ENCODE measurements around the gene WDR1. TPM values are rescaled to one million over a fixed set of nuclear protein-coding genes. Genes with fewer than 3 reads are reported as not detected.

WDR1 gene
- total and polyA plus RNA-seq, 2 donors (not counting 1 experiment from before 2014, with no cell fraction given), result 331 to 751 TPM

DNA sequence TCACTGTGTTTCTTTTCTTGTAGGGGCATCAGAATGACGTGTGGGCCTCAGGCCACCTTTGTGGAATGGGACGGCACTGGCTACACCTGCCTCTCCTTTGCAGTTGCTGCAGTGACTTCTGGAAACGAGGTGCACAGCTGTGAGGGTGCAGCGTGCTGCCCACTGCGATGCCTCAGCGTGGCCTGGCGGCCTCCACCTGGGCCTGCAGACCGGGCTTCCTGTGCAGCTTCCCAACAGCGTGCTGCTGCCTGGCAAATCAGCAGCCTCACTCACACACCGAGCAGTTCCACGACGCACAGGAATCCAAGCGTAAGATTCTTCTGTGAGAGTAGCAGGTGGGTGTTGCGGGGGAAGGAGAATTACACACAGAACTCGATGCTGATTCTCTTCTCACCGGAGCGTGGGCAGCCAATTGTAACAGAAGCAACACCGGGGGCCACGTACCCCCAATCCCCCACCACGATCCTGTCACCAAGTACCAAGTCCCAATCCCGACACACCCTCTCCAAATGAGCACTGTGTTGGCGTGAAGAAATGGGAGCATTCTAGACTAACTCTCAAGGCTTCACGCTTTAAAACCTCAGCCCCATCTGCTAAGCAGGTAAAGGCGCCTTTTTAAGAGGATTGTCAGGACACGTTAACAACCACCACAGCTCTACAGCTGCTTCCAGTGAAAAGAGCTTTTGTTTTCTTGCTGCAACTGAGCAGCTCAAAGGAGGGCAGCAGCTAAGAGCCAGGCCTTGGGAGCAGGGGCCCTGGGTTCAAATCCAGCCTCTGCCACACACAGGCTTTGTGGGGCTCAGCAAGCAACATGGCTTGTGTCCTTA lies 16.9 kb downstream of the WDR1 start:
- Histone ChIP-seq H4K20me1 (ENCODE audit: control insufficient read depth, extremely low read depth, insufficient read depth, low read length) (no peaks in the 10 kb centered on the region), H3K27me3 (ENCODE audit: control insufficient read depth, insufficient read depth, low read length) (no peaks in the 10 kb centered on the region), H2AFZ (ENCODE audit: low read length) (no peak overlapping the region), H3K9me3 (ENCODE audit: control insufficient read depth, insufficient read depth, low read depth, low read length) (no peaks in the 10 kb centered on the region), H3K9ac (ENCODE audit: insufficient read depth, low read length) (no peak overlapping the region), H3K4me2 (ENCODE audit: extremely low read depth, insufficient read depth, low read length) (no peak overlapping the region), H3K27ac (ENCODE audit: insufficient read depth, low read length) (no peak overlapping the region), H3K4me1 (ENCODE audit: control insufficient read depth, extremely low read depth, insufficient read depth, low read length) (peaks cover 49% of the 10 kb centered on the region), H3K36me3 (ENCODE audit: control insufficient read depth, insufficient read depth, low read length) (peaks cover 48% of the 10 kb centered on the region), H3K4me3 (replicated peaks in 1 of 4; ENCODE audit: control extremely low read depth in 1 of 4, insufficient read depth in 1 of 4, low read depth in 3 of 4, low read length in 4 of 4) (no peak overlapping the region), H3K79me2 (ENCODE audit: control insufficient read depth, insufficient read depth, low read length) (peaks cover 87% of the 10 kb centered on the region)
- DNase-seq (ENCODE audit: low read depth in 2 of 2), result no peak
- TF ChIP-seq EZH2 (IDR thresholded peaks at IDR 0.05; ENCODE audit: low read length, missing control alignments) (no peak), CTCF (conservative IDR thresholded peaks at IDR 0.05 in 1 of 2, IDR thresholded peaks at IDR 0.05 in 1 of 2; ENCODE audit: low read depth in 1 of 2, low read length in 2 of 2) (no peak)

DNA sequence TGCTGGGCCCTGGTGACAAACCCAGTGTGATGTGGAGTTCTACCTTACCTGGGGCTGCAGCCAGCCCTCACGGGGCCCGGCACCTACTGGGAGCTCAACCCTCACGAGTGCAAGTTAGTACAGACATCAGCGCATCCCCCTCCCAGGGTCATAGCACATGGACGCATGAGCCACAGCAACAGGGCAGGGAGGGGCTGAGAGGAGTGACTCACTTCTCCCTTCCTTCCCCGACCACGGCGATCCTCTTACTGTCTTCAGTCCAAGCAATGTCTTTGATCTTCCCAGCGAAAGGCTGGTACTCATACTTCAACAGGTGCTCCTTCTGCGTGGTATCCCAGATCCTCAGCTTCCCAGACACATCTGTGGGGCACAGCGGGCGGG lies 17.8 kb downstream of the WDR1 start:
- Histone ChIP-seq H3K9me3 (ENCODE audit: control insufficient read depth, insufficient read depth, low read depth, low read length) (no peaks in the 10 kb centered on the region), H3K9ac (ENCODE audit: insufficient read depth, low read length) (no peak overlapping the region), H3K79me2 (ENCODE audit: control insufficient read depth, insufficient read depth, low read length) (peaks cover 87% of the 10 kb centered on the region), H3K27me3 (ENCODE audit: control insufficient read depth, insufficient read depth, low read length) (no peaks in the 10 kb centered on the region), H3K4me3 (replicated peaks in 1 of 4; ENCODE audit: control extremely low read depth in 1 of 4, insufficient read depth in 1 of 4, low read depth in 3 of 4, low read length in 4 of 4) (no peak overlapping the region), H3K27ac (ENCODE audit: insufficient read depth, low read length) (peak overlapping the region; percentile 83), H3K4me1 (ENCODE audit: control insufficient read depth, extremely low read depth, insufficient read depth, low read length) (peaks cover 55% of the 10 kb centered on the region), H3K4me2 (ENCODE audit: extremely low read depth, insufficient read depth, low read length) (no peak overlapping the region), H2AFZ (ENCODE audit: low read length) (no peak overlapping the region), H3K36me3 (ENCODE audit: control insufficient read depth, insufficient read depth, low read length) (peaks cover 51% of the 10 kb centered on the region), H4K20me1 (ENCODE audit: control insufficient read depth, extremely low read depth, insufficient read depth, low read length) (no peaks in the 10 kb centered on the region)
- peak; percentile 59 to 88 for DNase-seq (ENCODE audit: low read depth in 2 of 2)
- TF ChIP-seq CTCF (conservative IDR thresholded peaks at IDR 0.05 in 1 of 2, IDR thresholded peaks at IDR 0.05 in 1 of 2; ENCODE audit: low read depth in 1 of 2, low read length in 2 of 2) (no peak), EZH2 (IDR thresholded peaks at IDR 0.05; ENCODE audit: low read length, missing control alignments) (no peak)

- no peaks in the 10 kb centered on the region for H3K9me3 ChIP-seq (ENCODE audit: control insufficient read depth, insufficient read depth, low read depth, low read length)
- H3K4me2 ChIP-seq (ENCODE audit: extremely low read depth, insufficient read depth, low read length), result no peak overlapping the region
- DNase-seq (ENCODE audit: low read depth in 2 of 2), result no peak
- no peaks in the 10 kb centered on the region for H3K27me3 ChIP-seq (ENCODE audit: control insufficient read depth, insufficient read depth, low read length)
- H3K36me3 ChIP-seq (ENCODE audit: control insufficient read depth, insufficient read depth, low read length), result peaks cover 54% of the 10 kb centered on the region
- H3K4me3 ChIP-seq (replicated peaks in 1 of 4; ENCODE audit: control extremely low read depth in 1 of 4, insufficient read depth in 1 of 4, low read depth in 3 of 4, low read length in 4 of 4), result no peak overlapping the region
- H2AFZ ChIP-seq (ENCODE audit: low read length), result no peak overlapping the region
- peaks cover 87% of the 10 kb centered on the region for H3K79me2 ChIP-seq (ENCODE audit: control insufficient read depth, insufficient read depth, low read length)
- peak overlapping the region; percentile 83 for H3K27ac ChIP-seq (ENCODE audit: insufficient read depth, low read length)
- no peaks in the 10 kb centered on the region for H4K20me1 ChIP-seq (ENCODE audit: control insufficient read depth, extremely low read depth, insufficient read depth, low read length)
- H3K9ac ChIP-seq (ENCODE audit: insufficient read depth, low read length), result no peak overlapping the region
- TF ChIP-seq CTCF (conservative IDR thresholded peaks at IDR 0.05 in 1 of 2, IDR thresholded peaks at IDR 0.05 in 1 of 2; ENCODE audit: low read depth in 1 of 2, low read length in 2 of 2) (no peak), EZH2 (IDR thresholded peaks at IDR 0.05; ENCODE audit: low read length, missing control alignments) (no peak)
- H3K4me1 ChIP-seq (ENCODE audit: control insufficient read depth, extremely low read depth, insufficient read depth, low read length), result peaks cover 62% of the 10 kb centered on the region
These were observed 18.5 kb downstream of the WDR1 start for GRCh38 chr4:10097906-10098779.
